ENCODE data around the gene MAP2K5.

DNA sequence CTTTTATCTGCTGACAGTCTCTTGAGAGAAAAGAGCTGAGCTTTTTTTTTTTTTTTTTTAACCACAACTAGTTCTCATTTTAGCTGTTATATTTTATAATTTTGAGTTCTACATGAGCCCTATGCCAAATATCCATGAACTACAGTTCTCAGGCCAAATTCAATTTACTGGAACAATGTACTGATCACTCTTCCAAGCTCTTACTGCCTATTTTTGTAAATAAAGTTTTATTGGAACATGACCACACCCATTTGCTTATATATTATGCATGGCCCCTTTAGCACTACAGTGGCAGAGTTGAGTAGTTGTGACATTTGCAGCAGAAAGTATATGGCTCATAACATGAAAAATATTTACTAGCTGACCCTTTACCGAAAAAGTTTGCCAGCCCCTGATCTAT is 153.6 kb downstream of the MAP2K5 start:
- TF ChIP-seq, protein P1, sequence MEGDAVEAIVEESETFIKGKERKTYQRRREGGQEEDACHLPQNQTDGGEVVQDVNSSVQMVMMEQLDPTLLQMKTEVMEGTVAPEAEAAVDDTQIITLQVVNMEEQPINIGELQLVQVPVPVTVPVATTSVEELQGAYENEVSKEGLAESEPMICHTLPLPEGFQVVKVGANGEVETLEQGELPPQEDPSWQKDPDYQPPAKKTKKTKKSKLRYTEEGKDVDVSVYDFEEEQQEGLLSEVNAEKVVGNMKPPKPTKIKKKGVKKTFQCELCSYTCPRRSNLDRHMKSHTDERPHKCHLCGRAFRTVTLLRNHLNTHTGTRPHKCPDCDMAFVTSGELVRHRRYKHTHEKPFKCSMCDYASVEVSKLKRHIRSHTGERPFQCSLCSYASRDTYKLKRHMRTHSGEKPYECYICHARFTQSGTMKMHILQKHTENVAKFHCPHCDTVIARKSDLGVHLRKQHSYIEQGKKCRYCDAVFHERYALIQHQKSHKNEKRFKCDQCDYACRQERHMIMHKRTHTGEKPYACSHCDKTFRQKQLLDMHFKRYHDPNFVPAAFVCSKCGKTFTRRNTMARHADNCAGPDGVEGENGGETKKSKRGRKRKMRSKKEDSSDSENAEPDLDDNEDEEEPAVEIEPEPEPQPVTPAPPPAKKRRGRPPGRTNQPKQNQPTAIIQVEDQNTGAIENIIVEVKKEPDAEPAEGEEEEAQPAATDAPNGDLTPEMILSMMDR (IDR thresholded peaks at IDR 0.05; ENCODE audit: insufficient read depth, low read depth, low read length) = no peak
- no peak for TF ChIP-seq EZH2 (IDR thresholded peaks at IDR 0.05; ENCODE audit: insufficient read depth, low read length)

Data from astrocyte (in vitro differentiated cells and primary cell).